ENCODE results near the gene CLCN7.

CLCN7 gene

GRCh38 chr16:1460602-1461138 lies 14.2 kb downstream of the CLCN7 start:
- no peak overlapping the region for H3K4me3 ChIP-seq (ENCODE audit: low read length)
- H3K27ac ChIP-seq (ENCODE audit: low read depth, low read length), result peak overlapping the region; percentile 84
- H3K27me3 ChIP-seq (ENCODE audit: control insufficient read depth, insufficient read depth, low read length), result no peaks in the 10 kb centered on the region
- no peak overlapping the region for H3K9ac ChIP-seq (ENCODE audit: low read length)
- H3K36me3 ChIP-seq (ENCODE audit: control insufficient read depth, insufficient read depth, low read length), result peaks cover 16% of the 10 kb centered on the region
- H3K4me1 ChIP-seq (ENCODE audit: control insufficient read depth, insufficient read depth, low read length), result peaks cover 7% of the 10 kb centered on the region

GRCh38 chr16:1459967-1460366 lies 14.9 kb downstream of the CLCN7 start:
- Histone ChIP-seq H3K4me3 (ENCODE audit: low read length) (no peak overlapping the region), H3K27ac (ENCODE audit: low read depth, low read length) (peak overlapping the region; percentile 84), H3K4me1 (ENCODE audit: control insufficient read depth, insufficient read depth, low read length) (peaks cover 7% of the 10 kb centered on the region), H3K9ac (ENCODE audit: low read length) (no peak overlapping the region), H3K36me3 (ENCODE audit: control insufficient read depth, insufficient read depth, low read length) (peaks cover 16% of the 10 kb centered on the region), H3K27me3 (ENCODE audit: control insufficient read depth, insufficient read depth, low read length) (no peaks in the 10 kb centered on the region)

GRCh38 chr16:1458977-1459341 lies 15.9 kb downstream of the CLCN7 start:
- no peak overlapping the region for H3K27ac ChIP-seq (ENCODE audit: low read depth, low read length)
- no peak overlapping the region for H3K9ac ChIP-seq (ENCODE audit: low read length)
- peaks cover 7% of the 10 kb centered on the region for H3K4me1 ChIP-seq (ENCODE audit: control insufficient read depth, insufficient read depth, low read length)
- peaks cover 18% of the 10 kb centered on the region for H3K36me3 ChIP-seq (ENCODE audit: control insufficient read depth, insufficient read depth, low read length)
- H3K4me3 ChIP-seq (ENCODE audit: low read length), result no peak overlapping the region
- H3K27me3 ChIP-seq (ENCODE audit: control insufficient read depth, insufficient read depth, low read length), result no peaks in the 10 kb centered on the region

DNA sequence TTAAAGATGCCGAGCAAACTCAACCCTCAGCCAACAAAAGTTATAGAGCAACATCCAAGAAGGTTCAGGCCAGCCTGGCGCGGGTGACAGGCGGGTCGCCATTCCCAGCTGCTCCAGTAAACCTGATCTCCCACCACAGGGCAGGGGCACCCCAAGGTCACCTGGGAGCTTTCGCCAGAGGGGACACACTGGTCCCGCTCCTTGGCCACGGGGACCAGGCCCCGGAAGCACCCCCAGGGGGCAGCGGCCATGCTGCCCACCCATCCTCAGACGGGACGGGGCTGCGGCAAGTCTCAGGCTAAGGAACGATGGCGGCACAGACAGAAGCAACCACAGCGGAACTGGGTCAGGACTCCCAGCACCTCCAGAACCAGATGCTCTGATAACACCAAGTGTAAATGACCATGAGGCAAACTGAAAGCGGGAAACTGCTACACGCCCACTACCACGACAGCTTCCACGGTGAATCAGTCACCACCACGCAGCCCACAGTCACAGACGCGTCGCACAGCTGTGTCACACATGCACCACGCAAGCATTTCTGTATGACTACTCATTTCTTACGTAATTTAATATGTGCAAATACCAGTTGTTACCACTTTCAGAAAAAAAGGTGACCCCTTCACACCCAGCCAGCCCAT lies 16.4 kb downstream of the CLCN7 start:
- H3K27ac ChIP-seq (ENCODE audit: low read depth, low read length), result no peak overlapping the region
- no peak overlapping the region for H3K9ac ChIP-seq (ENCODE audit: low read length)
- H3K4me3 ChIP-seq (ENCODE audit: low read length), result no peak overlapping the region
- peaks cover 7% of the 10 kb centered on the region for H3K4me1 ChIP-seq (ENCODE audit: control insufficient read depth, insufficient read depth, low read length)
- H3K27me3 ChIP-seq (ENCODE audit: control insufficient read depth, insufficient read depth, low read length), result no peaks in the 10 kb centered on the region
- H3K36me3 ChIP-seq (ENCODE audit: control insufficient read depth, insufficient read depth, low read length), result peaks cover 21% of the 10 kb centered on the region

GRCh38 chr16:1457489-1458245 lies 17.2 kb downstream of the CLCN7 start:
- H3K4me3 ChIP-seq (ENCODE audit: low read length), result no peak overlapping the region
- H3K27ac ChIP-seq (ENCODE audit: low read depth, low read length), result no peak overlapping the region
- H3K4me1 ChIP-seq (ENCODE audit: control insufficient read depth, insufficient read depth, low read length), result peaks cover 7% of the 10 kb centered on the region
- no peak overlapping the region for H3K9ac ChIP-seq (ENCODE audit: low read length)
- H3K36me3 ChIP-seq (ENCODE audit: control insufficient read depth, insufficient read depth, low read length), result peaks cover 21% of the 10 kb centered on the region
- no peaks in the 10 kb centered on the region for H3K27me3 ChIP-seq (ENCODE audit: control insufficient read depth, insufficient read depth, low read length)

GRCh38 chr16:1456951-1457350 lies 17.9 kb downstream of the CLCN7 start:
- peaks cover 7% of the 10 kb centered on the region for H3K4me1 ChIP-seq (ENCODE audit: control insufficient read depth, insufficient read depth, low read length)
- peaks cover 21% of the 10 kb centered on the region for H3K36me3 ChIP-seq (ENCODE audit: control insufficient read depth, insufficient read depth, low read length)
- no peak overlapping the region for H3K9ac ChIP-seq (ENCODE audit: low read length)
- no peaks in the 10 kb centered on the region for H3K27me3 ChIP-seq (ENCODE audit: control insufficient read depth, insufficient read depth, low read length)
- H3K27ac ChIP-seq (ENCODE audit: low read depth, low read length), result no peak overlapping the region
- H3K4me3 ChIP-seq (ENCODE audit: low read length), result no peak overlapping the region

DNA sequence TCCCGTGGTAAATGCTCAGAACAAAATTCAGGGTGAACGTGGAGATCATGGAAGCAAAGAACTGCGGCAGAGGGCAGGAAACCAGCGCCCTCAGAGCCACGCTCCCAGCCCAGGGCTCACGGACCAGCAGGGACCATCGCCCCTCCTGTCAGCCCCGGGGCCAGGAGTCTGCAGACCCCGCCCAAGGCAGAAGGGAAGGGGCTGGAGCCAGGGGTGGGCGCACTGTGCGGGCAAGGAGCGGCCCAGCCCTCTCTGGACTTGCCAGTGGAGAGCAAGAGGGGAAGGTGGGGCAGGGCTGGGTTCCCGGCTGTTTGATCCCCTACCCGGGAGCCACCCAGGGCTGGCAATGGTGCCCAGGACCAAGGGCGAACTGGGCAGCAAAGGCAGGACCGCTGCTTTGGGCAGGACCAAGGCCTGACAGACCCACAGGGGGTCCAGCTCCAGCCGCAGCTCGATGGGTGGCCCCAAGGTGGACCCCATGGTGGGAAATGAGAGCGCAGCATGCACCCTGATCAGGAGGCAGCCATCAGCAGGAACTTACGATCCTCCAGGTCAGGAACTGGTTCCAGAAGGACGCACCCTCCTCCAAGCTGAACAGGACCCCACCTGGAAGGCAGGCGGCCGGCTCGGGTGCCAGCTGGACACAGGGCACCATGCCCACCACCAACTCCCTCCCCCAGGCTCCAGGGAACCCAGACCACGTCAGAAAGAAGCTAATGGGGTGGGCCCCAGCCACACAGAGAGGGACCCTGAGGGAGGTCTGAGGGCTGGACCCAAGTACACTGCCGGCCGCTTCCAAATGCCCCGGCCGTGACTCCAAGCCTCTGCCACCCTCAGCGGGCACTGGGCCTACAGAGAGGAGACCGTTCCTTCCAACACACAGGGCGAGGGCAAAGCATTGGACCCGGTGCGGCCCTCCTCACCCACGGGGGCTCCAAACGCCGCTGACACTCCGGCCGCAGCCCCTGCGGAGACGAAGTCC lies 19.3 kb downstream of the CLCN7 start:
- H3K9ac ChIP-seq (ENCODE audit: low read length), result no peak overlapping the region
- H3K4me1 ChIP-seq (ENCODE audit: control insufficient read depth, insufficient read depth, low read length), result peaks cover 3% of the 10 kb centered on the region
- no peaks in the 10 kb centered on the region for H3K27me3 ChIP-seq (ENCODE audit: control insufficient read depth, insufficient read depth, low read length)
- no peak overlapping the region for H3K27ac ChIP-seq (ENCODE audit: low read depth, low read length)
- peaks cover 22% of the 10 kb centered on the region for H3K36me3 ChIP-seq (ENCODE audit: control insufficient read depth, insufficient read depth, low read length)
- H3K4me3 ChIP-seq (ENCODE audit: low read length), result no peak overlapping the region

DNA sequence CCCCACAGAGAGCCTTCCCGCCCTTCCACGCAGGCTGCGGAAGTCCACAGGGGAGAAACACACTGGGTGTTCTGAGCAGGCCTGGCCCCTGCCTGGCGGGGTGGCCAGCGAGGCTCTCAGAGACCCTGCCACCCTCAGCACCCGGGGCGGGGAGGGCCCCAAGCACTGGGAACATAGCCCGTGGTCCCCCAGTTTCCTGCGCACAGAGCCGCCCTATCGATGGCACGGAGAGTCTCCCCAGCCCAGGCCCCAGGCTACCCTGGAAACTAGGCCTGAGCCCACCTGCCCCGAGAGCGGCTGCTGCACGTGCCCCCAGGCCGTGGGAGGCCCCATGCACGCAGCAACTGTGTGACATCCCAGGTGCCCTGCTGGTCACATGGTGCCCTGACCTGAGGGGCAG lies 20.3 kb downstream of the CLCN7 start:
- no peak overlapping the region for H3K4me3 ChIP-seq (ENCODE audit: low read length)
- no peak overlapping the region for H3K27ac ChIP-seq (ENCODE audit: low read depth, low read length)
- H3K27me3 ChIP-seq (ENCODE audit: control insufficient read depth, insufficient read depth, low read length), result no peaks in the 10 kb centered on the region
- H3K4me1 ChIP-seq (ENCODE audit: control insufficient read depth, insufficient read depth, low read length), result no peaks in the 10 kb centered on the region
- peaks cover 21% of the 10 kb centered on the region for H3K36me3 ChIP-seq (ENCODE audit: control insufficient read depth, insufficient read depth, low read length)
- no peak overlapping the region for H3K9ac ChIP-seq (ENCODE audit: low read length)

DNA sequence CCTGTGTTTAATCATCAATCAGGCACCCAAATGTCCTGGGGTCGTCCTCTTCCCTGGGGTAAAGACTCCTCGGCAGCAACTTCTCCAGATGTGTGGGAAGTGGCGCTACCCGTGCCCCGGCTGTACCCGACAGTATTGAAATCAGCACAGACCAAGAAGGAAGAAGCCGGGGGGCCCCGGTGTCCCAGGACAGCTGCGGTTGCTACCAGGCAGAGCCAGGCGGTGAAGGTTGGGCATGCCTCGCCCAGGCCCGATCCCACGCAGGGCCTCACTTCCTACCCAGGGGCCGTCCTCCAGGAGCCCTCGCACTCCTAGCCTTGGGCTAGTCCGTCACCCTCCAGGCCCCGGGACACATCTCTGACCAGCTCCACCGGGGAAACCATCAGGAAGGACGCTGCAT lies 21.5 kb downstream of the CLCN7 start:
- Histone ChIP-seq H3K9ac (ENCODE audit: low read length) (no peak overlapping the region), H3K36me3 (ENCODE audit: control insufficient read depth, insufficient read depth, low read length) (peaks cover 21% of the 10 kb centered on the region), H3K27ac (ENCODE audit: low read depth, low read length) (no peak overlapping the region), H3K27me3 (ENCODE audit: control insufficient read depth, insufficient read depth, low read length) (no peaks in the 10 kb centered on the region), H3K4me1 (ENCODE audit: control insufficient read depth, insufficient read depth, low read length) (no peaks in the 10 kb centered on the region), H3K4me3 (ENCODE audit: low read length) (no peak overlapping the region)

DNA sequence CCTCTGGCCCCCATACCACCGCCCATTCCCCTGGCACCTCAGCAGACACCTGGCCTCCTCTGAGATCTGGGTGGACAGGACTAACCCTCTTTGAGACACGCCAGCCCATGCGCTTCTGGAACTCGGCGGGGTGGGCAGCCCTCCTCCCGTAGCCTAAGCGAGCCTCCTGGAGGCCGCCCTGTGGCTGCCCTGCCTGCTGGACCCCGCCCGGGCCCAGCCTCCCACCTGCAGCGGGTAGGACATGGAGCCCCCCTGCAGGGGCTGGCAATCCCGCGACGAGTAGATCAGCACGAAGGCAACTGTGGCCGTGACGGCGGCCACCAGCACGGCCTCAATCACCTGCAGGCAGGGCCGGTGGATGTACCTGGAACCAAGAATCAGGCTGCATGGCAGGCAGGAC lies 22.3 kb downstream of the CLCN7 start:
- Histone ChIP-seq H3K9ac (ENCODE audit: low read length) (no peak overlapping the region), H3K27me3 (ENCODE audit: control insufficient read depth, insufficient read depth, low read length) (no peaks in the 10 kb centered on the region), H3K27ac (ENCODE audit: low read depth, low read length) (no peak overlapping the region), H3K4me3 (ENCODE audit: low read length) (no peak overlapping the region), H3K36me3 (ENCODE audit: control insufficient read depth, insufficient read depth, low read length) (peaks cover 23% of the 10 kb centered on the region), H3K4me1 (ENCODE audit: control insufficient read depth, insufficient read depth, low read length) (no peaks in the 10 kb centered on the region)

DNA sequence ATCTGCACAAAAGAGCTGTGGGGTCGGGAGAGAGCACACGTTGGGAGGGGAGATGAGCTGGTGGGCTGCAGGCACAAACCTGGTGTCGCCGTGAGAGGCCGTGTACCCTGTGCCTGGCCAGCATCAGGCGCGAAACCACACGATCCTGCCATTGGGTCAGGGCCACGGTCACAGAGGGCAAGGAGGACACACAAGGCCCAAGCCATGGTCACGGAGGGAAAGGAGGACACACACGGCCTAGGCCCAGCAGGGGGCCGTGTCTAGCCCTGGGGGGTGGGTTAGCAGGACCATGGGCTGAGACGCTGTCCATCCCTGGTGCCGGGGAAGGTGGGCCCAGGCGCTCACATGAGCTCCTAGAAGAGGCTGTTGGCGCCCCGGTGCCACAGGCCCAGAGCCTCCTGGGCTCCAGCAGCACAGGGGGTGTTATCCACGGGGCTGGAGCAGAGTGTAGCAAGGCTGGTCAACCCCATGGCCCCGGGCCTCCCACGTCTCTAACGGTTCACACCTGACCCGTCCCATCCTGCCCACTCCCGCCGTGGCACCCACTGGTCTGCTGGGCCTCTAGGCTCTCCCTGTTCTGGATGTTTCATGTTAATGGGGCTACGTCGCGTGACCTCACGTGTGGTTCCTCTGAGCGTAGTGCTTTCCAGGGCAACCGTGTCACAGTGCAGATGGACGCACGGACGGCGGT lies 23.0 kb downstream of the CLCN7 start:
- H3K4me1 ChIP-seq (ENCODE audit: control insufficient read depth, insufficient read depth, low read length), result no peaks in the 10 kb centered on the region
- H3K36me3 ChIP-seq (ENCODE audit: control insufficient read depth, insufficient read depth, low read length), result peaks cover 22% of the 10 kb centered on the region
- no peak overlapping the region for H3K27ac ChIP-seq (ENCODE audit: low read depth, low read length)
- H3K9ac ChIP-seq (ENCODE audit: low read length), result no peak overlapping the region
- no peaks in the 10 kb centered on the region for H3K27me3 ChIP-seq (ENCODE audit: control insufficient read depth, insufficient read depth, low read length)
- no peak overlapping the region for H3K4me3 ChIP-seq (ENCODE audit: low read length)

DNA sequence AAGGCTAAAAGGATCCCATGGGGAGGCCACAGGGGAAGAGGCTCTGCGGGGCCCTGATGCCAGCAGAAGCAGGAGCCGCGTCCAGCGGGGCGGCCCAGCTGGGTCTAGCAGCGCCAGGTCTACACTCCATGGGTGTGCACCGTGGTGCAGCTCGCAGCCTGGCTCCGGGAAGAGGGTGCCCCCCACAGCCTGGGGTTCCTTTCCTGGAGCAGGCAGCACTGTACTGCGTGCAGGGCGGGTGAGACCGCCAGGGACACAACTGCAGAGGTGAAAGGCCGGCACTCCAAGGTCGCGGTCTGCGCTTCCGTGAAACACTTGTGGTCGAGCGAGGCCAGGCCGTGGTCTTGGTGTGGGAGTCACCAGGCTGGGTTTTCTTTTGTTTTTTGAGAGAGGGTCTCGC lies 24.0 kb downstream of the CLCN7 start:
- no peak overlapping the region for H3K4me3 ChIP-seq (ENCODE audit: low read length)
- no peaks in the 10 kb centered on the region for H3K27me3 ChIP-seq (ENCODE audit: control insufficient read depth, insufficient read depth, low read length)
- H3K9ac ChIP-seq (ENCODE audit: low read length), result no peak overlapping the region
- H3K4me1 ChIP-seq (ENCODE audit: control insufficient read depth, insufficient read depth, low read length), result no peaks in the 10 kb centered on the region
- peaks cover 23% of the 10 kb centered on the region for H3K36me3 ChIP-seq (ENCODE audit: control insufficient read depth, insufficient read depth, low read length)
- no peak overlapping the region for H3K27ac ChIP-seq (ENCODE audit: low read depth, low read length)

Measured in rectal smooth muscle tissue (tissue), 1 donor.